H1 (cell line): Measurements from ENCODE around the gene INSYN2A. TPM values are rescaled to one million over a fixed set of nuclear protein-coding genes. Genes with fewer than 3 reads are reported as not detected.

Experiments
- CTCF ChIA-PET: fragments of 300-600 bp; sonication (Branson Sonifier 250); formaldehyde crosslinking; loops from one replicate; lab custom pipeline; 2021; ENCODE audit not compliant: partially characterized antibody; lab: Charles Lee
- POLR2A ChIA-PET: fragments of 300-600 bp; sonication (Branson Sonifier 250); formaldehyde crosslinking; loops from one replicate; lab custom pipeline; 2021; ENCODE audit warnings: inconsistent platforms; ENCODE audit not compliant: partially characterized antibody; lab: Charles Lee
- DNase-seq, 2 experiments: peaks; one replicate each; pipeline versions ENCODE4 v3.0.0 to v3.0.0-alpha.2; 2010 to 2022; ENCODE audit warnings: low spot score in 2 of 2, low read depth in 1 of 2, mixed read lengths in 1 of 2
- FAIRE-seq: peaks from 2 replicates; lab custom pipeline; 2011; peaks lifted over from hg19 to GRCh38; lab: Jason Lieb, UNC
- H2AFZ ChIP-seq: 2 replicates; pipeline ENCODE4 v1.8.1; 2012; ENCODE audit warnings: low read length, inconsistent platforms
- H2AK5ac ChIP-seq: 2 replicates; pipeline ENCODE4 v1.6.1; 2013; ENCODE audit warnings: low read depth, low read length
- H2BK120ac ChIP-seq: replicated peaks from 2 replicates; pipeline ENCODE3; 2013; ENCODE audit warnings: low read depth, low read length, inconsistent platforms
- H2BK12ac ChIP-seq: 2 replicates; pipeline ENCODE4 v1.6.1; 2013; ENCODE audit warnings: low read depth, low read length
- H2BK15ac ChIP-seq: 2 replicates; pipeline ENCODE4 v1.6.1; 2013; ENCODE audit warnings: low read length
- H2BK20ac ChIP-seq: 2 replicates; pipeline ENCODE4 v1.6.1; 2013; ENCODE audit warnings: low read length
- H2BK5ac ChIP-seq: 2 replicates; pipeline ENCODE4 v1.6.1; 2013; ENCODE audit warnings: low read depth, low read length
- H3K14ac ChIP-seq: 2 replicates; pipeline ENCODE4 v1.6.1; 2013; ENCODE audit warnings: inconsistent platforms; ENCODE audit not compliant: insufficient read length
- H3K18ac ChIP-seq: 2 replicates; pipeline ENCODE4 v1.6.1; 2013; ENCODE audit warnings: low read length; ENCODE audit errors: extremely low read depth
- H3K23ac ChIP-seq: 2 replicates; pipeline ENCODE4 v1.6.1; 2013; ENCODE audit warnings: inconsistent platforms; ENCODE audit not compliant: insufficient read length
- H3K23me2 ChIP-seq: 2 replicates; pipeline ENCODE4 v1.6.1; 2013; ENCODE audit warnings: low read depth, low read length
- H3K27ac ChIP-seq: 2 replicates; pipeline ENCODE4 v1.6.1; 2011; ENCODE audit warnings: low read depth, low read length, inconsistent platforms
- H3K27me3 ChIP-seq, 4 experiments: replicated peaks in 1 of 4; 1 replicate in 1 of 4; 2 replicates in 3 of 4; pipeline versions ENCODE4 v1.6.1 to v1.8.1; 2011 to 2013; ENCODE audit warnings: low read length in 3 of 4, mild to moderate bottlenecking in 3 of 4, inconsistent platforms in 2 of 4, mixed read lengths in 2 of 4, moderate library complexity in 1 of 4; ENCODE audit not compliant: control insufficient read depth in 3 of 4, insufficient read depth in 3 of 4; ENCODE audit errors: extremely low read depth in 1 of 4
- H3K36me3 ChIP-seq, 4 experiments: 2 replicates each; pipeline versions ENCODE4 v1.6.1 to v1.8.1; 2011 to 2013; ENCODE audit warnings: mild to moderate bottlenecking in 4 of 4, low read length in 3 of 4, moderate library complexity in 2 of 4, control low read depth in 1 of 4, inconsistent platforms in 1 of 4; ENCODE audit not compliant: insufficient read depth in 4 of 4, control insufficient read depth in 2 of 4
- H3K4ac ChIP-seq: replicated peaks from 2 replicates; pipeline ENCODE3; 2013; ENCODE audit warnings: low read length, low read depth, mixed read lengths, inconsistent platforms; ENCODE audit not compliant: insufficient read length
- H3K4me1 ChIP-seq, 4 experiments: replicated peaks in 1 of 4; 1 replicate in 1 of 4; 2 replicates in 3 of 4; pipeline versions ENCODE4 v1.6.1 to v1.8.1; 2011 to 2013; ENCODE audit warnings: low read length in 3 of 4, inconsistent platforms in 2 of 4, mixed read lengths in 1 of 4; ENCODE audit not compliant: insufficient read depth in 4 of 4, control insufficient read depth in 3 of 4
- H3K4me2 ChIP-seq, 2 experiments: 2 replicates each; pipeline versions ENCODE4 v1.6.1 to v1.8.1; 2011 to 2013; ENCODE audit warnings: low read depth in 2 of 2, low read length in 2 of 2, control low read depth in 1 of 2, inconsistent platforms in 1 of 2, mild to moderate bottlenecking in 1 of 2; ENCODE audit not compliant: insufficient read depth in 1 of 2
- H3K4me3 ChIP-seq, 4 experiments: fragments of 200-600, 300-600 bp in 1 of 4; sonication (generic), shearing (Covaris generic), sonication (Bioruptor Twin) in 1 of 4; 2 replicates each; pipeline versions ENCODE4 v1.5.1 to v1.8.1; 2011 to 2016; ENCODE audit warnings: low read length in 4 of 4, low read depth in 3 of 4, control low read depth in 2 of 4, inconsistent platforms in 2 of 4, mild to moderate bottlenecking in 2 of 4, mixed read lengths in 1 of 4, moderate library complexity in 1 of 4; ENCODE audit not compliant: insufficient read depth in 2 of 4; ENCODE audit errors: extremely low read depth in 1 of 4
- H3K56ac ChIP-seq: replicated peaks from 2 replicates; pipeline ENCODE3; 2013; ENCODE audit warnings: low read depth, mild to moderate bottlenecking, mixed read lengths, low read length, inconsistent platforms; ENCODE audit not compliant: insufficient read length
- H3K79me1 ChIP-seq: 2 replicates; pipeline ENCODE4 v1.6.1; 2013; ENCODE audit warnings: low read depth, low read length, control low read depth
- H3K79me2 ChIP-seq, 2 experiments: 2 replicates each; pipeline versions ENCODE4 v1.6.1 to v1.8.1; 2012 to 2013; ENCODE audit warnings: low read length in 2 of 2, mild to moderate bottlenecking in 2 of 2, inconsistent platforms in 1 of 2; ENCODE audit not compliant: insufficient read depth in 2 of 2, control insufficient read depth in 1 of 2
- H3K9ac ChIP-seq, 4 experiments: replicated peaks in 1 of 4; 1 replicate in 1 of 4; 2 replicates in 3 of 4; pipeline versions ENCODE4 v1.6.1 to v1.8.1; 2011 to 2013; ENCODE audit warnings: low read depth in 3 of 4, low read length in 3 of 4, control low read depth in 2 of 4, mild to moderate bottlenecking in 2 of 4, moderate library complexity in 2 of 4, inconsistent platforms in 1 of 4; ENCODE audit errors: extremely low read depth in 1 of 4
- H3K9me3 ChIP-seq, 2 experiments: 2 replicates each; pipeline versions ENCODE4 v1.6.1 to v1.8.1; 2012 to 2013; ENCODE audit warnings: mild to moderate bottlenecking in 2 of 2, moderate library complexity in 2 of 2, control low read depth in 1 of 2, inconsistent platforms in 1 of 2, low read depth in 1 of 2, low read length in 1 of 2, mixed read lengths in 1 of 2; ENCODE audit not compliant: insufficient read depth in 2 of 2
- H4K20me1 ChIP-seq, 2 experiments: replicated peaks in 1 of 2; 2 replicates each; pipeline versions ENCODE3 to v1.8.1; 2011 to 2013; ENCODE audit warnings: inconsistent platforms in 2 of 2, low read length in 2 of 2, mild to moderate bottlenecking in 1 of 2; ENCODE audit not compliant: insufficient read depth in 2 of 2, control insufficient read depth in 1 of 2
- H4K5ac ChIP-seq: 2 replicates; pipeline ENCODE4 v1.6.1; 2013; ENCODE audit warnings: low read length, low read depth, mixed read lengths, inconsistent platforms; ENCODE audit not compliant: insufficient read length
- H4K8ac ChIP-seq: 2 replicates; pipeline ENCODE4 v1.8.0; 2013; ENCODE audit warnings: mild to moderate bottlenecking, moderate library complexity, low read length, inconsistent platforms; ENCODE audit not compliant: insufficient read depth; ENCODE audit errors: extremely low read depth
- H4K91ac ChIP-seq: replicated peaks from 2 replicates; pipeline ENCODE3; 2013; ENCODE audit warnings: low read length, mixed read lengths, inconsistent platforms; ENCODE audit not compliant: insufficient read length
- BRCA1 ChIP-seq: IDR thresholded peaks from 2 replicates; pipeline ENCODE4 v1.6.1; 2012; ENCODE audit warnings: low read depth, low read length, improper control_type of control experiment
- CHD2 ChIP-seq: IDR thresholded peaks from 2 replicates; pipeline ENCODE4 v1.6.1; 2012; ENCODE audit warnings: low read length, improper control_type of control experiment
- EZH2 ChIP-seq: fragments of 200-600 bp; sonication (generic); IDR thresholded peaks from 2 replicates; pipeline ENCODE4 v1.7.1; 2012; ENCODE audit warnings: low read depth, mild to moderate bottlenecking, moderate library complexity, low read length, inconsistent platforms; ENCODE audit not compliant: severe bottlenecking
- HDAC2 ChIP-seq, 2 experiments: fragments of 300-600 bp in 1 of 2; sonication (generic) in 1 of 2; IDR thresholded peaks; 2 replicates each; pipeline ENCODE4 v1.6.1; 2011 to 2012; ENCODE audit warnings: low read depth in 2 of 2, low read length in 2 of 2, mild to moderate bottlenecking in 2 of 2, moderate library complexity in 2 of 2, borderline replicate concordance in 1 of 2, inconsistent platforms in 1 of 2
- KDM4A ChIP-seq: IDR thresholded peaks from one replicate; pipeline ENCODE4 v1.7.1; 2012; ENCODE audit warnings: low read depth, mild to moderate bottlenecking, moderate library complexity, low read length, inconsistent platforms; ENCODE audit not compliant: severe bottlenecking
- KDM5A ChIP-seq: fragments of 200-600 bp; IDR thresholded peaks from 2 replicates; pipeline ENCODE4 v1.7.1; 2012; ENCODE audit warnings: mild to moderate bottlenecking, low read length, inconsistent platforms, mixed read lengths
- MAX ChIP-seq: IDR thresholded peaks from 2 replicates; pipeline ENCODE4 v1.6.1; 2012; ENCODE audit warnings: inconsistent platforms
- SIN3A ChIP-seq, 2 experiments: IDR thresholded peaks in 1 of 2; conservative IDR thresholded peaks in 1 of 2; 2 replicates each; pipeline ENCODE4 v1.6.1; 2011 to 2012; ENCODE audit warnings: low read length in 2 of 2, improper control_type of control experiment in 1 of 2, low read depth in 1 of 2, mild to moderate bottlenecking in 1 of 2
- SP2 ChIP-seq: IDR thresholded peaks from 2 replicates; pipeline ENCODE4 v1.6.1; 2012; ENCODE audit warnings: mild to moderate bottlenecking, low read length, inconsistent platforms
- SRF ChIP-seq: IDR thresholded peaks from 2 replicates; pipeline ENCODE4 v1.6.1; 2011; ENCODE audit warnings: mild to moderate bottlenecking, low read depth, low read length, moderate library complexity
- TCF12 ChIP-seq: IDR thresholded peaks from 2 replicates; pipeline ENCODE4 v1.6.1; 2011; ENCODE audit warnings: low read depth, mild to moderate bottlenecking, low read length
- WGBS, 2 experiments: shearing (Covaris generic) in 1 of 2; methylation state at CpG; one replicate each; pipeline versions ENCODE4 v1.1.6 to v1.1.7; 2013 to 2015; ENCODE audit warnings: low lambda C conversion rate in 2 of 2, mixed read lengths in 2 of 2, inconsistent platforms in 1 of 2, low coverage in 1 of 2, missing lambda C conversion rate in 1 of 2; ENCODE audit not compliant: insufficient replicate concordance in 2 of 2, insufficient coverage in 1 of 2, insufficient read length in 1 of 2; ENCODE audit errors: extremely low coverage in 1 of 2, missing lambda C conversion rate in 1 of 2; 5-methylcytosine and 5-hydroxymethylcytosine counted together
- polyA plus RNA-seq, 7 experiments: library from polyadenylated mRNA; depleted of rRNA in 3 of 7; stranded (reverse) in 5 of 7; unstranded in 2 of 7; fragments of >200 nt in 5 of 7; fragments of 200-250 nt in 2 of 7; gene quantifications; 1 replicate in 5 of 7; 2 replicates in 1 of 7; 4 replicates in 1 of 7; pipeline versions ENCODE4 v1.2.1 to v1.2.3, GENCODE V29; 2011 to 2013; ENCODE audit warnings: missing spikeins in 2 of 7, mixed read lengths in 2 of 7
- total RNA-seq: library from RNA; stranded (reverse); fragmentation: NEBNext Ultra II Directional; extraction: Animal tissue kit (Norgen Biotek cat#: 25700); gene quantifications from 2 replicates; pipeline ENCODE4 v1.2.1, GENCODE V29; 2021
- TF ChIP-seq, protein P1 (sequence below): IDR thresholded peaks from 2 replicates; pipeline ENCODE4 v1.6.1; 2011; ENCODE audit warnings: low read depth, mild to moderate bottlenecking, low read length; ENCODE audit not compliant: insufficient read depth

Gene INSYN2A
- total and polyA plus RNA-seq, 2 of the 8 experiments (the other 6 are each of a cell fraction or from before 2014, with no cell fraction given) = 0.11 to 0.19 TPM

DNA sequence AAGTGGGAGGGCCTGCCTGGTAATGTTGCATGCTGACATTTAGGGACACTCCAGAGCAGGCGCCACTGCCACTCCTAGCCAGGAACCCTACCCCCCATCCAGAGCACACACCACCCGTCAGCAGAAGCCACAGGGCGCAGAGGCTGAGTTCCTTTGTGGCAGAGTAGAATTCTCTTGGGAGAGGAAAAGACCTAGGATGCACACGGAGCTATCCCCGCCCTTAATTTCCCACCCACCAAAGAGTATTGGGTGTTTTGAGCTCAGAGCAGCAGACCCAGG is 702 bp upstream of the INSYN2A start:
- Histone ChIP-seq H3K27me3 (peaks cover 0 to 34% (median 17%) of the 10 kb centered on the region in 4 experiments; a peak in 6 of 7 replicates), H4K8ac (no peak overlapping the region), H2BK15ac (no peak overlapping the region), H3K4me2 (peak overlapping the region; percentile 93 to 95), H2BK12ac (no peak overlapping the region), H2BK20ac (no peak overlapping the region), H3K9ac (no peak overlapping the region; a peak in 1 of 7 replicates), H3K36me3 (no peaks in the 10 kb centered on the region), H3K9me3 (no peaks in the 10 kb centered on the region), H3K4me3 (peak overlapping the region; percentile 44 to 66 (median 49)), H3K18ac (0 out of 2 replicates have a peak overlapping the region, but pooled peaks have one; percentile 6), H3K79me2 (no peaks in the 10 kb centered on the region), H3K4ac (peak overlapping the region; percentile 53), H2BK5ac (no peak overlapping the region), H3K23me2 (peaks cover 13% of the 10 kb centered on the region; the same call in 1 of the 2 replicates), H2BK120ac (no peak overlapping the region), H4K91ac (no peak overlapping the region), H3K79me1 (no peaks in the 10 kb centered on the region), H2AFZ (no peak overlapping the region), H3K14ac (no peak overlapping the region), H4K20me1 (peaks cover 11 to 12% of the 10 kb centered on the region in 2 experiments), H4K5ac (no peak overlapping the region), H3K4me1 (peaks cover 3 to 9% (median 7%) of the 10 kb centered on the region in 4 experiments; a peak in 5 of 7 replicates), H2AK5ac (no peak overlapping the region), H3K23ac (no peak overlapping the region), H3K27ac (no peak overlapping the region), H3K56ac (no peak overlapping the region)
- 45% methylated on average over 5 of the region's 5 CpGs; no CpG with 5 or more reads in 1 of the 2 experiments for WGBS, 2 experiments
- ChIA-PET CTCF (interaction anchor here (0.6 to 1.7 kb wide), 6 partner anchors 32 to 381 kb away, joined by 3 to 4 read pairs (median 4); no protein-coding TSS in a partner anchor), POLR2A (interaction anchor here (0.6 to 2.1 kb wide), 2 partner anchors 9 to 49 kb away, joined by 3 to 6 read pairs; no protein-coding TSS in a partner anchor)
- FAIRE-seq (no peak), DNase-seq (no peak)
- no peak for TF ChIP-seq CHD2
- TF ChIP-seq KDM5A = no peak
- TF ChIP-seq TCF12 = no peak
- TF ChIP-seq KDM4A = no peak
- no peak for TF ChIP-seq SIN3A (conservative IDR thresholded peaks at IDR 0.05 in 1 of 2, IDR thresholded peaks at IDR 0.05 in 1 of 2; ENCODE audit: low read depth in 1 of 2, low read length in 2 of 2)
- TF ChIP-seq, protein P1, sequence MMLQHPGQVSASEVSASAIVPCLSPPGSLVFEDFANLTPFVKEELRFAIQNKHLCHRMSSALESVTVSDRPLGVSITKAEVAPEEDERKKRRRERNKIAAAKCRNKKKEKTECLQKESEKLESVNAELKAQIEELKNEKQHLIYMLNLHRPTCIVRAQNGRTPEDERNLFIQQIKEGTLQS = no peak
- TF ChIP-seq MAX = no peak
- TF ChIP-seq EZH2 = no peak
- no peak for TF ChIP-seq BRCA1
- no peak for TF ChIP-seq SRF
- no peak for TF ChIP-seq SP2
- TF ChIP-seq HDAC2 (IDR thresholded peaks at IDR 0.05; ENCODE audit: borderline replicate concordance in 1 of 2, low read depth in 2 of 2, low read length in 2 of 2) = no peak
